ENCODE measurements around the gene NTHL1.

DNA sequence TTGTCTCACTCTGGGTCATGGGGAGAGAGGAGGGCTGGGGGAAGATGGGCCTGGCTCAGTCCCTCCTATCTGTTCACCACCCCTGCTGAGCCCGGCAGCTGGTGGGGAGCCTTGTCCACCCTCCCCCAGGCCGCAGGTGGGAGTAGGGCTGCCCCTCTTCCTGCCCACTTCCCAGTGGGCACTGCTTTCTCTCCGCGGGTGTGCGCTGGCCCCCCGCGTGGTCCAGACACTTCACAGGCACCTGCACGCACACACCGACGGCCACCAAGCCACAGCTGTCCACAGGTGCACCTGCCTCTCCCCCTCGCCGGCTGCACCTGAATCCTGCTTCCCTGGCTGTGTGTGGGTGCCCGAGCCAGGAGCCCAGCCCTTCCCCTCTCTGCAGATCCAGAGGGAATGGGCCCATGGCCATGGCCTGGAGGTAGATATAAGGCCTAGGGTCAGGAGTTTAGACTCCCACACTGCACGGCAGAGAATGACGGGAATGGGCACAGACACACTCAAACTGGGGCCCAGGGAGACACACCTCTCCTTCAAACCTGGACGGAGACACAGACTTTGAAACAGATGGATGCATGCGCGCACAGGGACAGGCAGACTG lies 18.9 kb downstream of the NTHL1 start:
- TF ChIP-seq CTCF (IDR thresholded peaks at IDR 0.05): no peak
- no peak for TF ChIP-seq SIN3A (IDR thresholded peaks at IDR 0.05; ENCODE audit: borderline replicate concordance, insufficient read depth, low read depth, low read length)
- TF ChIP-seq POLR2AphosphoS5 (IDR thresholded peaks at IDR 0.05; ENCODE audit: low read depth, low read length): no peak
